ENCODE data around the gene MAML3. TPM values are rescaled to one million over a fixed set of nuclear protein-coding genes. Genes with fewer than 3 reads are reported as not detected.

MAML3 gene
- total and polyA plus RNA-seq, 2 of the 13 experiments (the other 11 are each of a cell fraction or from before 2014, with no cell fraction given) = 0.05 to 0.13 TPM

- Histone ChIP-seq H3K36me3 (replicated peaks in 1 of 2; ENCODE audit: control insufficient read depth in 1 of 2, insufficient read depth in 2 of 2, low read length in 2 of 2) (no peaks in the 10 kb centered on the region), H3K9ac (ENCODE audit: insufficient read depth, low read depth, low read length) (no peak overlapping the region), H3K9me3 (ENCODE audit: low read length) (no peaks in the 10 kb centered on the region), H3K4me2 (ENCODE audit: low read depth, low read length) (no peak overlapping the region), H3K27ac (ENCODE audit: extremely low read length, insufficient read depth, low read length) (no peak overlapping the region), H3K27me3 (ENCODE audit: control insufficient read depth in 1 of 2, insufficient read depth in 2 of 2, low read length in 2 of 2) (peaks cover 0 to 6% of the 10 kb centered on the region in 2 experiments; a peak in 1 of 5 replicates), H4K20me1 (ENCODE audit: insufficient read depth, low read length) (no peaks in the 10 kb centered on the region), H2AFZ (ENCODE audit: low read length) (no peak overlapping the region), H3K79me2 (ENCODE audit: insufficient read depth, low read length) (no peaks in the 10 kb centered on the region), H3K4me1 (ENCODE audit: insufficient read depth, low read length) (no peaks in the 10 kb centered on the region), H3K4me3 (replicated peaks in 1 of 3; ENCODE audit: insufficient read depth in 1 of 3, low read depth in 2 of 3, low read length in 3 of 3) (no peak overlapping the region)
- intact Hi-C loops (cut with micrococcal nuclease; ENCODE audit: unreplicated experiment) (no loop called here), in situ Hi-C loops (cut with HindIII; ENCODE audit: extremely low pct_ligation_motif_present, low pct_unique_long_range_greater_than_20kb) (no loop called here)
- ATAC-seq (no peak), FAIRE-seq (no peak), DNase-seq (ENCODE audit: low spot score) (no peak)
- CTCF ChIA-PET (ENCODE audit: low intra/inter-chr PET ratio, low total read pairs) = no interaction called here
- POLR2A ChIA-PET = no interaction called here
- no TSS peak for BruUV-seq (replicated peaks)
- WGBS (ENCODE audit: low lambda C conversion rate) = 44% methylated on average over 3 of the region's 3 CpGs
- TF ChIP-seq DDIT3 (CRISPR knock-in tag; IDR thresholded peaks at IDR 0.05) = no peak
- TF ChIP-seq ZMYM4 (CRISPR knock-in tag; IDR thresholded peaks at IDR 0.05) = no peak
- no peak for TF ChIP-seq NFE2L2 (IDR thresholded peaks at IDR 0.05; ENCODE audit: low read length)
- TF ChIP-seq KIAA2018 (CRISPR knock-in tag; IDR thresholded peaks at IDR 0.05; ENCODE audit: borderline replicate concordance) = no peak
- no peak for TF ChIP-seq DNMT1 (CRISPR knock-in tag; IDR thresholded peaks at IDR 0.05)
- no peak for TF ChIP-seq ZNF33B (CRISPR knock-in tag; IDR thresholded peaks at IDR 0.05)
- no peak for TF ChIP-seq GABPA (IDR thresholded peaks at IDR 0.05; ENCODE audit: low read depth, low read length)
- no peak for TF ChIP-seq GABPA (CRISPR knock-in tag; IDR thresholded peaks at IDR 0.05; ENCODE audit: low read depth)
- TF ChIP-seq HDAC2 (CRISPR knock-in tag; IDR thresholded peaks at IDR 0.05) = no peak
- no peak for TF ChIP-seq RERE (CRISPR knock-in tag; IDR thresholded peaks at IDR 0.05; ENCODE audit: low read depth)
- no peak for TF ChIP-seq NR2F1 (CRISPR knock-in tag; IDR thresholded peaks at IDR 0.05)
These were observed 31.6 kb upstream of the MAML3 start for GRCh38 chr4:140185412-140186081.

Measured in HepG2 (cell line).